Upper lobe of right lung (tissue), 1 donor: Measurements from ENCODE around the gene PRKAB1. TPM values are rescaled to one million over a fixed set of nuclear protein-coding genes. Genes with fewer than 3 reads are reported as not detected.
"Not testable (repeated sequence)": the region's sequence is repeated elsewhere in the genome, so short reads cannot be mapped to it uniquely, and the experiment has no call there.

Experiments
- ATAC-seq: fragments of 200-7000 bp; cut with Tn5 transposase; one replicate; pipeline ENCODE4 v1.9.1; 2020; ENCODE audit warnings: mild to moderate bottlenecking, moderate library complexity
- DNase-seq: peaks from one replicate; pipeline ENCODE4 v3.0.0-alpha.2; 2020
- H3K27ac ChIP-seq: fragments of 200-600 bp; one replicate; pipeline ENCODE4 v1.8.0; 2022
- H3K27me3 ChIP-seq: fragments of 200-600 bp; one replicate; pipeline ENCODE4 v1.8.0; 2022; ENCODE audit warnings: mild to moderate bottlenecking
- H3K36me3 ChIP-seq: fragments of 200-600 bp; one replicate; pipeline ENCODE4 v1.8.0; 2022
- H3K4me1 ChIP-seq: fragments of 200-600 bp; one replicate; pipeline ENCODE4 v1.8.0; 2022
- H3K4me3 ChIP-seq: fragments of 200-600 bp; one replicate; pipeline ENCODE4 v1.8.0; 2022; ENCODE audit warnings: mild to moderate bottlenecking
- H3K9me3 ChIP-seq: fragments of 200-600 bp; one replicate; pipeline ENCODE4 v1.8.0; 2022
- intact Hi-C: fragments of 100-400 bp; cut with DNase I; formaldehyde crosslinking; loops from one replicate; pipeline ENCODE4 v1.11.0; 2022
- long read RNA-seq: library from polyadenylated mRNA; unstranded; transcript quantifications from one replicate; pipeline ENCODE4 v2.0.0, GENCODE V29; 2021
- total RNA-seq: library from RNA; stranded (reverse); fragmentation: NEBNext Ultra II Directional; extraction: Animal tissue kit (Norgen Biotek cat#: 25700); gene quantifications from one replicate; pipeline ENCODE4 v1.2.1, GENCODE V29; 2021
- TF ChIP-seq, protein P1 (sequence below): fragments of 200-600 bp; IDR thresholded peaks from one replicate; pipeline ENCODE4 v1.8.0; 2022; ENCODE audit warnings: antibody characterized with exemption
- donor health status: DM: no; HTN: yes; CAD: no; lungs with severe emphysema.

The PRKAB1 gene, protein sequence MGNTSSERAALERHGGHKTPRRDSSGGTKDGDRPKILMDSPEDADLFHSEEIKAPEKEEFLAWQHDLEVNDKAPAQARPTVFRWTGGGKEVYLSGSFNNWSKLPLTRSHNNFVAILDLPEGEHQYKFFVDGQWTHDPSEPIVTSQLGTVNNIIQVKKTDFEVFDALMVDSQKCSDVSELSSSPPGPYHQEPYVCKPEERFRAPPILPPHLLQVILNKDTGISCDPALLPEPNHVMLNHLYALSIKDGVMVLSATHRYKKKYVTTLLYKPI
- 54.7 TPM for total RNA-seq
- long read RNA-seq, full-length matches to known transcripts, result 94 of 111 reads
- long read RNA-seq, partial matches to known transcripts, result 2 of 111 reads
- long read RNA-seq, other reads (novel, unspliced or antisense), result 15 of 111 reads

GRCh38 chr12:119667577-119668323 is at the start of gene PRKAB1:
TSS of gene PRKAB1 (plus strand) at chr12:119668133. CDS start at chr12:119668245, 112 bp downstream.
- H3K27ac ChIP-seq, result peak within 1 kb of the TSS; percentile 96
- H3K4me1 ChIP-seq, result peaks cover 43% of the 10 kb centered on the region
- ATAC-seq (peak; percentile 95), DNase-seq (peak; percentile 99)
- H3K36me3 ChIP-seq, result peaks cover 29% of the 10 kb centered on the region
- peak within 1 kb of the TSS; percentile 88 for H3K4me3 ChIP-seq
- TF ChIP-seq, protein P1, sequence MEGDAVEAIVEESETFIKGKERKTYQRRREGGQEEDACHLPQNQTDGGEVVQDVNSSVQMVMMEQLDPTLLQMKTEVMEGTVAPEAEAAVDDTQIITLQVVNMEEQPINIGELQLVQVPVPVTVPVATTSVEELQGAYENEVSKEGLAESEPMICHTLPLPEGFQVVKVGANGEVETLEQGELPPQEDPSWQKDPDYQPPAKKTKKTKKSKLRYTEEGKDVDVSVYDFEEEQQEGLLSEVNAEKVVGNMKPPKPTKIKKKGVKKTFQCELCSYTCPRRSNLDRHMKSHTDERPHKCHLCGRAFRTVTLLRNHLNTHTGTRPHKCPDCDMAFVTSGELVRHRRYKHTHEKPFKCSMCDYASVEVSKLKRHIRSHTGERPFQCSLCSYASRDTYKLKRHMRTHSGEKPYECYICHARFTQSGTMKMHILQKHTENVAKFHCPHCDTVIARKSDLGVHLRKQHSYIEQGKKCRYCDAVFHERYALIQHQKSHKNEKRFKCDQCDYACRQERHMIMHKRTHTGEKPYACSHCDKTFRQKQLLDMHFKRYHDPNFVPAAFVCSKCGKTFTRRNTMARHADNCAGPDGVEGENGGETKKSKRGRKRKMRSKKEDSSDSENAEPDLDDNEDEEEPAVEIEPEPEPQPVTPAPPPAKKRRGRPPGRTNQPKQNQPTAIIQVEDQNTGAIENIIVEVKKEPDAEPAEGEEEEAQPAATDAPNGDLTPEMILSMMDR, result peak; percentile 98
- H3K9me3 ChIP-seq, result no peaks in the 10 kb centered on the region
- intact Hi-C loops, result no loop called here
- H3K27me3 ChIP-seq, result no peaks in the 10 kb centered on the region

- ATAC-seq, H3K4me1 ChIP-seq, intact Hi-C loops, H3K9me3 ChIP-seq, H3K27ac ChIP-seq, H3K36me3 ChIP-seq, H3K4me3 ChIP-seq, DNase-seq, H3K27me3 ChIP-seq: not testable (repeated sequence)
Observed at GRCh38 chr12:119618328-119618896, 49.5 kb upstream of the PRKAB1 start.

DNA sequence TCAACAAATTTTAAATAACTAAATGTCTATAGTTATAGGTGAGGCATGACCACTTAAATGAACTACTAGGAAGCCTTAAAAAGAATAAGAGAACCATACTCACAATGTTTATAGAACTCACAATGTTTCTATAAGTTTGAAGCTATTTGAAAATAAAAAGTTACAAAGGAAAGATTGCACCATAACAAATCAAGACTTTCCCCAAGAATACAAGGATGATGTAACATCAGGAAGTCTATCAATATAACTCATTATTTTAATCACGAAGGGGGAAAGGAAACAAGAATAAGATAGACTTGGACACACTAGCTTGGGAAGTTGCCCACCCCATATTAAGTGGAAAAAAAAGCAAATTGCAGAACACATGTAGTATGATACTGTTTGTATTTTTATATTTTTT is 47.4 kb upstream of the PRKAB1 start:
- DNase-seq, result no peak
- no peaks in the 10 kb centered on the region for H3K27me3 ChIP-seq
- no peaks in the 10 kb centered on the region for H3K36me3 ChIP-seq
- ATAC-seq, result no peak
- H3K4me1 ChIP-seq, result no peaks in the 10 kb centered on the region
- H3K4me3 ChIP-seq, result no peak overlapping the region
- TF ChIP-seq, protein P1, result no peak
- no peak overlapping the region for H3K27ac ChIP-seq
- no peaks in the 10 kb centered on the region for H3K9me3 ChIP-seq
- intact Hi-C loops, result no loop called here

- ATAC-seq, result no peak
- intact Hi-C loops, result no loop called here
Observed at GRCh38 chr12:119621878-119622277, 46.1 kb upstream of the PRKAB1 start.

DNA sequence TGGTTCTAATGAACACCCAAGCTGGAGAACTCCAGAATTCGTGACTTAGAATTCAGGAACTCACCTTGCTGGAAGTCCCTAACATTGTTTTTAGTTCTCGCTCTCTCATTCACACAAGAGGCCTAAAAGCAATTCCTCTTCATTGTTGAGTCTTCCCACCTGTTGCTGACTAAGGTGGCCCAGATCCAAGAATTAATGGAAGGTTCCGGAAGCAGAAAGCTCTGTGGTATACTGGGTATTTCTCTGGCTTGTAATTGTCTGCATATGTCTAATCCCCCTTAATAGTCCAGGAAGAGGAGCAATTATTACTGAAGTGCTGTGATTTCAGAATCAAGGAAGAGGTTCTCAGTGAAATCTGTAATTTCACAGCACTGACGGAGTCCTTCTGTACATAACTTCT is 43.0 kb upstream of the PRKAB1 start:
- no peaks in the 10 kb centered on the region for H3K27me3 ChIP-seq
- no peak for DNase-seq
- H3K27ac ChIP-seq, result no peak overlapping the region
- intact Hi-C loops, result no loop called here
- no peaks in the 10 kb centered on the region for H3K9me3 ChIP-seq
- TF ChIP-seq, protein P1, result no peak
- ATAC-seq, result no peak
- peaks cover 4% of the 10 kb centered on the region for H3K4me1 ChIP-seq
- no peak overlapping the region for H3K4me3 ChIP-seq
- H3K36me3 ChIP-seq, result no peaks in the 10 kb centered on the region

More at GRCh38 chr12:119621878-119622277, 46.1 kb upstream of the PRKAB1 start:
- Histone ChIP-seq H3K27me3 (no peaks in the 10 kb centered on the region), H3K4me3 (no peak overlapping the region), H3K36me3 (no peaks in the 10 kb centered on the region), H3K27ac (no peak overlapping the region), H3K9me3 (no peaks in the 10 kb centered on the region), H3K4me1 (no peaks in the 10 kb centered on the region)
- DNase-seq, result no peak
- TF ChIP-seq, protein P1, result no peak
